ENCODE results near the gene HAO1. TPM values are rescaled to one million over a fixed set of nuclear protein-coding genes. Genes with fewer than 3 reads are reported as not detected.

HAO1 gene
- total and polyA plus RNA-seq, 9 of the 15 experiments (the other 6 are each of a cell fraction or from before 2014, with no cell fraction given), result not detected

DNA sequence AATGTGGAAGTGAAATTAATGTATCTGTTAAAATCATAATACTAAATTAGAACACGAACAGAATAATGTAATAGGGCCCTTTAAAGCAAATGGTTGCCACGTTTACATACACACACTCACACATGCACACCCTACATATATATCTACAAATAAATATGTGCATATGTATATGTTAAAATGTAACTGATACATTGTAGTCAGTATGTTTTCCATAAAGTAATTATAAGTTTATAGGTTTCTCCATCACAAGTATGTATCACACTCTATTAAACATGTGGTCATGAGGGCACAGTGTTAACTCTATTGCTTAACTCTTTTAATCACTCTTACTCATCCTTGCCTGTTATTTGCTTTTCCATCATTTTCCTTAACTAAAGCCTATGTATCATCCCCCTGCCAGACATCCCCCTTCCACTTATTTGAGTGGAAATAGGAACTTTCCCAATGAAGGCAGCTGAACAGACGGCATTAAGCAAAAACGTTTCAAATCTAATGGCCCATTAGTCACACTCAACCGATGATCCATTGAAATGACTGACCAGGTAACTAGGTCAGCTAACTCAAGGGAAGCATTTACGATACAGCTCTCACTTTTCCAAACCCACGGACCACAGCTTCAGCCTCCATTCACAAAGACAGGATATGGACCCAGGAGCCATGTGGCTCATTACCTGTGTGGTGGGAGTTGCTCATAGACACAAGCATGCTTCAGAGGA lies 89.3 kb downstream of the HAO1 start (continued):
- TF ChIP-seq POLR2G (IDR thresholded peaks at IDR 0.05; ENCODE audit: low read depth, low read length), result no peak

DNA sequence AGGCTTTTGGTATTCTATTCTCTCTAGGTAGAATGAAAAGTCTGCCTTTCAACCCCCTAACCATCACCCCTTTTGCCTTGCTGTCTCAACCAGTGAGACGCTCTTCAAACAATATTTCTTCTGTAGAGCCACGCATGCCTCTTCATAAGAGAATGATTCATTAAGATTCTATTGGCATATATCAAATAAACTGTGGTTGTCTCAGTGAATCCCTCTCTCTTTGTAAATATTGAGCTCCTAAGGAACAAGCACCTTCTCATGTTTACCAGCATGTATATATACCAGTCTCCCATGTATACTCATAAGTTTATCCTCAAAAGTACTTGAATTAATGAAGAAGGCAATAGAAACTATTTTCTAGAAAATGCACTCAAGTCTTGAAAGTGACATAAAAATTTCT lies 90.6 kb downstream of the HAO1 start:
- Histone ChIP-seq H3K4me2 (ENCODE audit: insufficient read depth, low read length) (no peak overlapping the region), H3K9me1 (ENCODE audit: control insufficient read depth, insufficient read depth, low read length) (no peaks in the 10 kb centered on the region), H3K79me2 (ENCODE audit: control insufficient read depth, insufficient read depth, low read length) (no peaks in the 10 kb centered on the region), H4K20me1 (replicated peaks; ENCODE audit: control insufficient read depth, insufficient read depth, low read length) (no peaks in the 10 kb centered on the region), H2AFZ (ENCODE audit: low read depth, low read length) (no peak overlapping the region), H3K27ac (ENCODE audit: extremely low read depth, low read depth, low read length) (no peak overlapping the region), H3K4me1 (replicated peaks in 1 of 2; ENCODE audit: control insufficient read depth in 2 of 2, insufficient read depth in 2 of 2, low read length in 2 of 2) (no peaks in the 10 kb centered on the region), H3K4me3 (no peak overlapping the region), H3K9me3 (replicated peaks; ENCODE audit: control insufficient read depth, insufficient read depth, low read depth, low read length) (no peaks in the 10 kb centered on the region), H3K36me3 (ENCODE audit: control insufficient read depth, insufficient read depth, low read length) (no peaks in the 10 kb centered on the region), H3K27me3 (ENCODE audit: control insufficient read depth in 2 of 2, insufficient read depth in 2 of 2, low read length in 2 of 2) (no peaks in the 10 kb centered on the region), H3K9ac (ENCODE audit: insufficient read depth in 1 of 2, low read depth in 2 of 2, low read length in 2 of 2) (no peak overlapping the region)
- FAIRE-seq (no peak), DNase-seq (ENCODE audit: extremely low read depth in 1 of 4, low spot score in 3 of 4) (no peak), ATAC-seq (no peak)
- intact Hi-C loops (cut with micrococcal nuclease), result no loop called here
- in situ Hi-C loops (cut with MboI), result no loop called here
- CTCF ChIA-PET (ENCODE audit: low intra/inter-chr PET ratio), result no interaction called here
- BruUV-seq (replicated peaks), result no TSS peak
- WGBS (ENCODE audit: insufficient coverage, low coverage, missing lambda C conversion rate), result 7% methylated on average over 2 of the region's 2 CpGs
- POLR2A ChIA-PET, result no interaction called here
- TF ChIP-seq ZNF165 (CRISPR knock-in tag; IDR thresholded peaks at IDR 0.05; ENCODE audit: borderline replicate concordance) (no peak), TCF15 (CRISPR knock-in tag; IDR thresholded peaks at IDR 0.05) (no peak), NCOA6 (IDR thresholded peaks at IDR 0.05) (no peak), ZNF24 (IDR thresholded peaks at IDR 0.05) (no peak), FOXM1 (IDR thresholded peaks at IDR 0.05; ENCODE audit: low read depth) (no peak), FOXM1 (CRISPR knock-in tag; IDR thresholded peaks at IDR 0.05; ENCODE audit: low read depth) (no peak), REST (IDR thresholded peaks at IDR 0.05; ENCODE audit: borderline replicate concordance) (no peak), REST (CRISPR knock-in tag; IDR thresholded peaks at IDR 0.05; ENCODE audit: low read depth) (no peak), ERF (CRISPR knock-in tag; IDR thresholded peaks at IDR 0.05) (no peak), BCL6 (CRISPR knock-in tag; IDR thresholded peaks at IDR 0.05) (no peak)
- TF ChIP-seq, protein P1, sequence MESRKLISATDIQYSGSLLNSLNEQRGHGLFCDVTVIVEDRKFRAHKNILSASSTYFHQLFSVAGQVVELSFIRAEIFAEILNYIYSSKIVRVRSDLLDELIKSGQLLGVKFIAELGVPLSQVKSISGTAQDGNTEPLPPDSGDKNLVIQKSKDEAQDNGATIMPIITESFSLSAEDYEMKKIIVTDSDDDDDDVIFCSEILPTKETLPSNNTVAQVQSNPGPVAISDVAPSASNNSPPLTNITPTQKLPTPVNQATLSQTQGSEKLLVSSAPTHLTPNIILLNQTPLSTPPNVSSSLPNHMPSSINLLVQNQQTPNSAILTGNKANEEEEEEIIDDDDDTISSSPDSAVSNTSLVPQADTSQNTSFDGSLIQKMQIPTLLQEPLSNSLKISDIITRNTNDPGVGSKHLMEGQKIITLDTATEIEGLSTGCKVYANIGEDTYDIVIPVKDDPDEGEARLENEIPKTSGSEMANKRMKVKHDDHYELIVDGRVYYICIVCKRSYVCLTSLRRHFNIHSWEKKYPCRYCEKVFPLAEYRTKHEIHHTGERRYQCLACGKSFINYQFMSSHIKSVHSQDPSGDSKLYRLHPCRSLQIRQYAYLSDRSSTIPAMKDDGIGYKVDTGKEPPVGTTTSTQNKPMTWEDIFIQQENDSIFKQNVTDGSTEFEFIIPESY (CRISPR knock-in tag; IDR thresholded peaks at IDR 0.05), result no peak

Measured in K562 (cell line).